Neutrophil (primary cell): ENCODE results near the gene HRH2.

Source experiments
- H3K27ac ChIP-seq: fragments of 200-600 bp; sonication (generic); 2 replicates; pipeline ENCODE4 v1.5.1; 2016; ENCODE audit warnings: mild to moderate bottlenecking, moderate library complexity
- H3K27me3 ChIP-seq: fragments of 200-600 bp; sonication (generic); 2 replicates; pipeline ENCODE4 v1.6.0; 2016; ENCODE audit warnings: mild to moderate bottlenecking
- H3K36me3 ChIP-seq: fragments of 200-600 bp; sonication (generic); 2 replicates; pipeline ENCODE4 v1.5.1; 2017
- H3K4me1 ChIP-seq, 2 experiments: fragments of 200-600 bp in 1 of 2; sonication (generic) in 1 of 2; 1 replicate in 1 of 2; 2 replicates in 1 of 2; pipeline versions ENCODE4 v1.5.1 to v1.6.1; 2013 to 2016; ENCODE audit warnings: low read depth in 1 of 2, low read length in 1 of 2, mild to moderate bottlenecking in 1 of 2, moderate library complexity in 1 of 2; ENCODE audit not compliant: control insufficient read depth in 1 of 2, insufficient read depth in 1 of 2
- H3K4me3 ChIP-seq, 2 experiments: fragments of 200-600 bp in 1 of 2; sonication (generic) in 1 of 2; 1 replicate in 1 of 2; 2 replicates in 1 of 2; pipeline ENCODE4 v1.5.1; 2013 to 2016; ENCODE audit warnings: low read depth in 1 of 2, low read length in 1 of 2, mild to moderate bottlenecking in 1 of 2, moderate library complexity in 1 of 2
- H3K9me3 ChIP-seq: fragments of 200-600 bp; sonication (generic); 2 replicates; pipeline ENCODE4 v1.5.1; 2016
- TF ChIP-seq, protein P1 (sequence below): fragments of 200-600 bp; sonication (generic); IDR thresholded peaks from 2 replicates; pipeline ENCODE4 v1.5.1; 2016; ENCODE audit warnings: antibody characterized with exemption

The HRH2 gene

DNA sequence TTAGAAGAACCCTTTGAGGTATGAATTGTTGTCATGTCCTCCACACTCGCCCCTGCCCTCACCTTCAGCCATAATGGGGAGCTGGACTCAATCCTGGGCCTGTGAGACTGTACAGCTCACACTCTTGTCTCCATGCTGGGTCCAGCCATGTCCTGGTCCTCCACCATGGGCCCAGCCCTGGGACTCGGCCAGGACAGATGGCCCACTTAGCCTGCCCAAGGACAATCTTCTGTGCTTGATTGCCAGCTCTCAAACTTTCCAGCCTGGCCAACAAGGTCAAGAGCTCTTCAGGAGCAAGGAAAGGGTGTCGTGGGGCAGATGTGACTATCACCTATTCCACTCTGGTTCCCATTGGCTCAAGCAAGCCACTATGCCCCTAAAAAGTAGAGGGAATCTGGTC, 90.8 kb downstream of the HRH2 start:
- no peaks in the 10 kb centered on the region for H3K9me3 ChIP-seq
- H3K4me3 ChIP-seq: no peak overlapping the region
- H3K27me3 ChIP-seq: peaks cover 90% of the 10 kb centered on the region
- no peak overlapping the region for H3K27ac ChIP-seq
- TF ChIP-seq, protein P1, sequence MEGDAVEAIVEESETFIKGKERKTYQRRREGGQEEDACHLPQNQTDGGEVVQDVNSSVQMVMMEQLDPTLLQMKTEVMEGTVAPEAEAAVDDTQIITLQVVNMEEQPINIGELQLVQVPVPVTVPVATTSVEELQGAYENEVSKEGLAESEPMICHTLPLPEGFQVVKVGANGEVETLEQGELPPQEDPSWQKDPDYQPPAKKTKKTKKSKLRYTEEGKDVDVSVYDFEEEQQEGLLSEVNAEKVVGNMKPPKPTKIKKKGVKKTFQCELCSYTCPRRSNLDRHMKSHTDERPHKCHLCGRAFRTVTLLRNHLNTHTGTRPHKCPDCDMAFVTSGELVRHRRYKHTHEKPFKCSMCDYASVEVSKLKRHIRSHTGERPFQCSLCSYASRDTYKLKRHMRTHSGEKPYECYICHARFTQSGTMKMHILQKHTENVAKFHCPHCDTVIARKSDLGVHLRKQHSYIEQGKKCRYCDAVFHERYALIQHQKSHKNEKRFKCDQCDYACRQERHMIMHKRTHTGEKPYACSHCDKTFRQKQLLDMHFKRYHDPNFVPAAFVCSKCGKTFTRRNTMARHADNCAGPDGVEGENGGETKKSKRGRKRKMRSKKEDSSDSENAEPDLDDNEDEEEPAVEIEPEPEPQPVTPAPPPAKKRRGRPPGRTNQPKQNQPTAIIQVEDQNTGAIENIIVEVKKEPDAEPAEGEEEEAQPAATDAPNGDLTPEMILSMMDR: no peak
- H3K4me1 ChIP-seq: no peaks in the 10 kb centered on the region
- no peaks in the 10 kb centered on the region for H3K36me3 ChIP-seq

DNA sequence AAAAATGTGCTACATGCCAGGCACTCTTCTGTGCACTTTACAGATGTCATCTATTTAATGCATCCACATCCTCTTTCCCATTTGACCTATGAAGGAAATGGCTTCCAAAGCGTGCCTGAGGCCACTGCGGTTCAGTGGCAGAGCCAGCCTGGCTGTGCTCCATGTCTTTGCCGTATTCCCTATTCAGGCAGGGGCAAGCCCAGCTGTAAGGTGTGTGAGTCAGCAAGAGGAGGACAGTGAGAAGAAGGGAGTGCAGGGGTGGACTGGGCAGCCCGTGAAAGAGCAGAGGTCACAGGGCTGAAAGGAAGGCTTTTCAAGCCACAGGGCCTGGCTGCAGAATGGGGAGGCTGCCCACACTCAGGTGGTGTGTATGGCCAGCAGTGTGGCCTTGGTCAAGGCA, 91.7 kb downstream of the HRH2 start:
- H3K4me3 ChIP-seq: no peak overlapping the region
- H3K4me1 ChIP-seq: no peaks in the 10 kb centered on the region
- no peaks in the 10 kb centered on the region for H3K36me3 ChIP-seq
- H3K27me3 ChIP-seq: peaks cover 92% of the 10 kb centered on the region
- TF ChIP-seq, protein P1: no peak
- H3K27ac ChIP-seq: no peak overlapping the region
- H3K9me3 ChIP-seq: no peaks in the 10 kb centered on the region

DNA sequence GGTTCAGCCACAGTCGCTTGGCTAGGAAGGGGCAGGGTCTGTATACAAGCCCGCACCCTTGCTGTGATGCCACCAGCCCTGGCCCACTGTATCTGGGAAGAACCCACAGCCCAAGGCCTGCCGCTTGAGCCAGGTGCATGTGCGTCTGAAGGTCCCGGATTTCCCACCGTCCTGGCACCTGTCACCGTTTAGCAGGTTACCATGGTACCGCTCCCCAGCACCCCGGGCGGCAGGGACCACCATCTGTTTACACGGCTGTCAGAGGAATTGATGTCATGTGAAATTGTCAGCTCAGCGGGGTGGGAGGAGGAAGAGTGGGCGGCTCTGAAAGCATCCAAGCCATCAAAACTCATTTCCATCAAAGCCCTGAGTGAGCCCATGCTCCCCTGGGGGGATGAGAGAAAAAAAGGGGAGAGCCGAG, 92.7 kb downstream of the HRH2 start:
- no peak overlapping the region for H3K27ac ChIP-seq
- H3K36me3 ChIP-seq: no peaks in the 10 kb centered on the region
- no peaks in the 10 kb centered on the region for H3K4me1 ChIP-seq
- peaks cover 89% of the 10 kb centered on the region for H3K27me3 ChIP-seq
- TF ChIP-seq, protein P1: no peak
- no peak overlapping the region for H3K4me3 ChIP-seq
- H3K9me3 ChIP-seq: no peaks in the 10 kb centered on the region

DNA sequence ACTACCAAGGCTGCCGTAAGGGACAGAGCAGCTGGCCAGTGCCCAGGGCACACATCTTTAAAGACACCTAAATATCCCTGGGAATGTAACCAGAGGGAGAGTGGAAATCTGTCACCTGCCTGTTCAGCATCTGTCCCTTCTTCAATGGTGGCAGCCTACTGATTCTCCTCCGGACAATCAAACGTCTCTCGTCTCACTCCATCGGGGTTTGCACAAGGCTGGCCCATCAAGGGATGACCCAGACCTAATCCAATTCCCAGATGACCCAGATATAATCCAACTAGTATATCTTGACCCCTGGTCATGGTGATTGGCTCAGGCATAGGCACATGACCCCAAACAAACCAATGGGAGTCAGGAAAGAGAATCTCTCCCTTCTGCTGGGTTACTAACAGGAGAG, 93.5 kb downstream of the HRH2 start:
- TF ChIP-seq, protein P1: no peak
- Histone ChIP-seq H3K36me3 (no peaks in the 10 kb centered on the region), H3K4me1 (no peaks in the 10 kb centered on the region), H3K27me3 (peaks cover 81% of the 10 kb centered on the region), H3K27ac (no peak overlapping the region), H3K4me3 (no peak overlapping the region), H3K9me3 (no peaks in the 10 kb centered on the region)

DNA sequence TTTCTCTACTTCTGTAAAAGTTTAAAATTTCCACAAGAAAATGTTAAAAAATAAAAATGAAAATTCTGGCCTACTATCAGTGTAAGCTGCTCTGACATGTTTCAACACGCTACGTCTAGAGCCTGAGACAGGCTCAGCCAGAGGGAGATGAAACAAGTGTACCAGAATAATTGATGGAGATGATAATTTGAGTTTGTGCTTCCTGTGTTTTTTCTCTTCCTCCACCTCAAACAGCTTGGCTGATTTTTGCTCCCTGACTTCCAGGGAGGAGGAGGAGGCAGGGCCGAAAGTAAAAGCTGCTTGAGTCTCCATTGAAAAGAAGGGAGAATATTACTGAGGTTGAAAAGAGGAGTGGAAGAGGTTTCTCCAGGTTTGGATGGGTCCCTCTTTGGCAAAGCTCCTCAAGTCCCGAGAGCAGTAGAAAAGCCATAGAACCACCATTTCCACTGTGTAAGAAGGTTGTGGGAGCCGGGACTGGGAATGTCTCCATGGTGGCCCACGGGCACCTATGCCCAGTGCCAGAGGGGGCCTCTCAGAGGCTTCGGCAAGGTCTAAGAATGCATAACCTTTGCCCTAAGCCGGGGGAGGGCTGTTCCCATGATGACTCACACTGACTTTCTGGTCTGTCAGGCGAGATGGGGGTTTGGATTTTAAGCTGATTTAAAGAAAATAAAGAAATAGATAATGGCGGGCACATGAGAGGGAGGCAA, 95.1 kb downstream of the HRH2 start:
- TF ChIP-seq, protein P1: no peak
- H3K36me3 ChIP-seq: no peaks in the 10 kb centered on the region
- no peak overlapping the region for H3K4me3 ChIP-seq
- no peaks in the 10 kb centered on the region for H3K9me3 ChIP-seq
- no peak overlapping the region for H3K27ac ChIP-seq
- H3K27me3 ChIP-seq: peaks cover 75% of the 10 kb centered on the region
- no peaks in the 10 kb centered on the region for H3K4me1 ChIP-seq
